Measurements from ENCODE around the gene YLPM1. TPM values are rescaled to one million over a fixed set of nuclear protein-coding genes. Genes with fewer than 3 reads are reported as not detected.

YLPM1 gene
- total RNA-seq, 1 donor from 2014 or later: 90.4 TPM

DNA sequence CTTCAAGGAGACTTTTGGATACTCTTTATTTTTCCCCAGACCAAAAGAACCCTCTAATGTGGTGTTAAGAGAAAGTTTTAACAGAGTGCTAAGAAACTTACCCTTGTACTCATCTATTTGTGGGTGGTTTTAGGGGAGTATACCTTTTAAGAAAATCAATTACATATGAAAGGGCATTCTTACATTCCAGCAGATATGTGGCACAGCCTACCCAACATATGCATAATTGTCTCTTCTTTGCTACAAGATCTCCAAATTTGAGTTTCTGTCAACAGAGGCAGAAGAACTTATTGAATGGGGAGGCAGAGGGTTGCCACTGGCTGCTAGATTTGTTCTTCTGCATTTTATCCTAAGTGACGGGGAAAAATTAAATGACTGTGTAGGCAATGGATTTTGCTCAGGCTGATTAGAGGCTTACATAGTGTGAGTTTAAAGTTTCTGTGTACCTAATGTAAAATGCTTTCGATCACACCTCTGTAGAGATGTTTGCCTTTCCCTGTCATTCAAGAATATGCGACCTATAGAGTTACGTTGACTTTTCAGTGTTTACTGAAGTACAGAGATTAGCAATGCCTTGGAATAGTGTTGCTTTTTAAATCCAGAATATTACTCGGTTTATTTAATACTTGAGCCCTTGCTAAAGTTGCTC, 58.3 kb downstream of the YLPM1 start:
- no peak for DNase-seq (ENCODE audit: extremely low spot score, unreplicated experiment)
- Mint-ChIP-seq H3K27ac (no peak overlapping the region), H3K27me3 (no peaks in the 10 kb centered on the region), H3K9me3 (no peaks in the 10 kb centered on the region), H3K36me3 (peaks cover 22% of the 10 kb centered on the region), H3K4me3 (no peak overlapping the region), H3K4me1 (ENCODE audit: unreplicated experiment) (no peaks in the 10 kb centered on the region)
- TF ChIP-seq, protein P1, sequence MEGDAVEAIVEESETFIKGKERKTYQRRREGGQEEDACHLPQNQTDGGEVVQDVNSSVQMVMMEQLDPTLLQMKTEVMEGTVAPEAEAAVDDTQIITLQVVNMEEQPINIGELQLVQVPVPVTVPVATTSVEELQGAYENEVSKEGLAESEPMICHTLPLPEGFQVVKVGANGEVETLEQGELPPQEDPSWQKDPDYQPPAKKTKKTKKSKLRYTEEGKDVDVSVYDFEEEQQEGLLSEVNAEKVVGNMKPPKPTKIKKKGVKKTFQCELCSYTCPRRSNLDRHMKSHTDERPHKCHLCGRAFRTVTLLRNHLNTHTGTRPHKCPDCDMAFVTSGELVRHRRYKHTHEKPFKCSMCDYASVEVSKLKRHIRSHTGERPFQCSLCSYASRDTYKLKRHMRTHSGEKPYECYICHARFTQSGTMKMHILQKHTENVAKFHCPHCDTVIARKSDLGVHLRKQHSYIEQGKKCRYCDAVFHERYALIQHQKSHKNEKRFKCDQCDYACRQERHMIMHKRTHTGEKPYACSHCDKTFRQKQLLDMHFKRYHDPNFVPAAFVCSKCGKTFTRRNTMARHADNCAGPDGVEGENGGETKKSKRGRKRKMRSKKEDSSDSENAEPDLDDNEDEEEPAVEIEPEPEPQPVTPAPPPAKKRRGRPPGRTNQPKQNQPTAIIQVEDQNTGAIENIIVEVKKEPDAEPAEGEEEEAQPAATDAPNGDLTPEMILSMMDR (conservative IDR thresholded peaks at IDR 0.05): no peak

DNA sequence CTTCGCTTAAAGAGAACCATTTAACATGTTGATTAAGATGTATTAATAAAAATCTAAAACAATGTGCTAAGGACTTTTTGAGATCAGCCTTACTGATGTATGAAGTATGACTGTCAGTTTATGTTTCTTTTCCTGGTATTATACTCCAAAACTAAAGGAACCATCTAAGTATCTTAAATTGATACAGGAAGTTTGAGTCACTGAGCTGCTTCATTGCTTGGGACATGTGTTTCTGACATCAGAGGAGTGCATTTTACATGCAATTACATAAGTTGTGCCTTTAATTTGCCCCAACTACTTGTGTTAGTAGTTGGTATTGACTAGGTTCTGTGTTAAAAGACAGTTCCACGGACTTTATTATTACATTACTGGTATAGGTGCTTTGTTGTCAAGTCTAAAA, 61.9 kb downstream of the YLPM1 start:
- Mint-ChIP-seq H3K4me1 (ENCODE audit: unreplicated experiment) (no peaks in the 10 kb centered on the region), H3K27me3 (no peaks in the 10 kb centered on the region), H3K4me3 (no peak overlapping the region), H3K9me3 (no peaks in the 10 kb centered on the region), H3K36me3 (peaks cover 13% of the 10 kb centered on the region), H3K27ac (no peak overlapping the region)
- TF ChIP-seq, protein P1 (conservative IDR thresholded peaks at IDR 0.05): no peak
- DNase-seq (ENCODE audit: extremely low spot score, unreplicated experiment): no peak

DNA sequence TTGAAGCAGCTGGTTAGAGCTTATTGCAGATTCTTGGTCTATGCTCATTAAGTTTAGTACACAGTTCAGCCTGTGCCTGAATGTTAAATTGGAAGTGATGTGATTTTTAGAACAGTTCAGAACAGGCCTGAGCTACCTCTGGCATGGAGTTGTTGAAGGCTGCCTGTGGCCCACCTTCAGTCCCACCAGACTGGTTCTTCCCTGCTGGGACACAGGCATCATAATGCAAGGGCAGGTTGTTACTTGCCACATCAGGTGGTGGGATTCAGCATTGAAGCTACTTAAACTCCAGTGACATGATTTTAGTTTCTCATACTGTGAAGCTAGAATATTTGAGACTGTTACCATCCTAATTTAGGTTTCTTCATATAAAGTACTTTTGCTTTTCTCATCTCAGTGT, 63.5 kb downstream of the YLPM1 start:
- DNase-seq (ENCODE audit: extremely low spot score, unreplicated experiment): no peak

DNA sequence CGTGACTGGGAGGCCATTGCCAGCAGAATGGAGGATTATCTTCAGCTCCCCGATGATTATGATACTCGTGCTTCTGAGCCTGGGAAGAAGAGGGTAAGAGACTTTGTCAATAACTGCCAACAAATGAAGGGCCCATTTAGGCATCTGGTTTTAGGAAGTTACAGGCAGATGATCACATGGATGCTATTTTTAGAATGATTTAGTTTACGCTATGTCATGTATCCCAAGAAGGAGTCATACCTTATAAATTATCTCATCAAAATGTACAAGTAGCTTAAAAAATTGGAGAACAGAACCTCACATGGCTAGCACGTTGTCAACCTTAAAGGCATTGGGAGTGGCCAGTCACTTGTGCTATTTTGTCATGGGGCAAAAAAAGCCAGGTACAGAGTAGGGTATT, 66.1 kb downstream of the YLPM1 start:
- TF ChIP-seq, protein P1 (conservative IDR thresholded peaks at IDR 0.05): no peak
- peaks cover 16% of the 10 kb centered on the region for H3K36me3 Mint-ChIP-seq
- DNase-seq (ENCODE audit: extremely low spot score, unreplicated experiment): no peak
- no peaks in the 10 kb centered on the region for H3K4me1 Mint-ChIP-seq (ENCODE audit: unreplicated experiment)
- no peaks in the 10 kb centered on the region for H3K9me3 Mint-ChIP-seq
- no peak overlapping the region for H3K4me3 Mint-ChIP-seq
- H3K27me3 Mint-ChIP-seq: no peaks in the 10 kb centered on the region
- H3K27ac Mint-ChIP-seq: no peak overlapping the region

More for the DNA sequence above, 63.5 kb downstream of the YLPM1 start:
- H3K4me1 Mint-ChIP-seq (ENCODE audit: unreplicated experiment): no peaks in the 10 kb centered on the region
- H3K9me3 Mint-ChIP-seq: no peaks in the 10 kb centered on the region
- H3K27ac Mint-ChIP-seq: peak overlapping the region; percentile 7
- no peak overlapping the region for H3K4me3 Mint-ChIP-seq
- TF ChIP-seq, protein P1 (conservative IDR thresholded peaks at IDR 0.05): no peak
- H3K27me3 Mint-ChIP-seq: no peaks in the 10 kb centered on the region
- H3K36me3 Mint-ChIP-seq: peaks cover 16% of the 10 kb centered on the region

DNA sequence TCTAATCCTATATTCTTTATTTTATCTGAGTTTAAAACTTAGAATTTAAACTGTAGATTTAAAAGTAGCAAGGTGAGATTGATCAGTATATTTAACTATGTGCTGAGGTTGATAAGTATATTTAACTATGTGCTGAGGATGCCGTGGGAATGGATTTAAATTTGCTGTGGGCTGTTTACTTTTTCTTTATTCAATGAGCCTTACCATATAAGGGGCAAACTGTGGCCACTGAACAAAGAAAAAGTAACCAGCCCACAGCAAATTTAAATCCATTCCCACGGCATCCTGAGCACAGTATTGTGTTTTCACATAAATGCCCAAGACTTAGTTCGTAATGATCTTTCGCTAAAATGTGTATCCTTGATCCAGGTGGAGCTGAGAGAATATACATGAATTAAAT, 69.7 kb downstream of the YLPM1 start:
- Mint-ChIP-seq H3K9me3 (no peaks in the 10 kb centered on the region), H3K27ac (no peak overlapping the region), H3K36me3 (peaks cover 22% of the 10 kb centered on the region), H3K27me3 (no peaks in the 10 kb centered on the region), H3K4me3 (no peak overlapping the region), H3K4me1 (ENCODE audit: unreplicated experiment) (peaks cover 13% of the 10 kb centered on the region)
- TF ChIP-seq, protein P1 (conservative IDR thresholded peaks at IDR 0.05): no peak
- no peak for DNase-seq (ENCODE audit: extremely low spot score, unreplicated experiment)

Data from type B pancreatic cell (in vitro differentiated cells).